ENCODE data around the gene SLC25A13. TPM values are rescaled to one million over a fixed set of nuclear protein-coding genes. Genes with fewer than 3 reads are reported as not detected.

The SLC25A13 gene
- total and polyA plus RNA-seq, 2 of the 13 experiments (the other 11 are each of a cell fraction or from before 2014, with no cell fraction given), result 36.2 to 84.9 TPM

DNA sequence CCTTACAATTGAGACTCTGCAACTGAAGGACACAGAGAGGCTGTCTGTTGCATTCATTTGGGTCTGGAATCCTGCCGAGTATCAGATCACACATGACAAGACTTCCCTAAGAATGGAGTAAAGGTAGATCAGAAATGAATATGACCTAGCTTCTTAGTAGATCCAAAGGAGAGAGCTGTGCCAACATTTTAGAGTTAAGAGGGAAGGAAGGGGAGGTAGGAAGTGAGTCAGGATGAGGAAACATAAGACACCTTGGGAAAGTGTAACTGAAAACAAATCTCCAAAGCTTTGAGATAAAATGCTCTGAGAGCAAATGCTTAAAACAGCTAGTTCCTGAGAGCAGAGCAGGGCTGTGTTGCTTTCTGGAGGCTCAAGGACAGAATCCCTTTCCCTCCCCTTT lies 6.1 kb upstream of the SLC25A13 start:
- H3K9me3 ChIP-seq (ENCODE audit: low read length), result no peaks in the 10 kb centered on the region
- peaks cover 34% of the 10 kb centered on the region for H3K4me1 ChIP-seq (ENCODE audit: insufficient read depth, low read length)
- FAIRE-seq (no peak), ATAC-seq (no peak; the same call in 2 of the 3 replicates), DNase-seq (ENCODE audit: low spot score) (no peak)
- H2AFZ ChIP-seq (ENCODE audit: low read length), result no peak overlapping the region
- TF ChIP-seq ZMYM2 (CRISPR knock-in tag; IDR thresholded peaks at IDR 0.05) (no peak), WIZ (CRISPR knock-in tag; IDR thresholded peaks at IDR 0.05) (no peak)
- TF ChIP-seq, protein P1, sequence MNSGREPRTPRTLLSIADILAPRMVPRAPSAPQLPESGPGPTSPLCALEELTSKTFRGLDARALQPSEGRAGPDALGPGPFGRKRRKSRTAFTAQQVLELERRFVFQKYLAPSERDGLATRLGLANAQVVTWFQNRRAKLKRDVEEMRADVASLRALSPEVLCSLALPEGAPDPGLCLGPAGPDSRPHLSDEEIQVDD (CRISPR knock-in tag; IDR thresholded peaks at IDR 0.05; ENCODE audit: borderline replicate concordance), result no peak
- no peak overlapping the region for H3K4me3 ChIP-seq (replicated peaks in 1 of 3; ENCODE audit: insufficient read depth in 1 of 3, low read depth in 2 of 3, low read length in 3 of 3)
- H3K9ac ChIP-seq (ENCODE audit: insufficient read depth, low read depth, low read length), result no peak overlapping the region
- H3K27ac ChIP-seq (ENCODE audit: extremely low read length, insufficient read depth, low read length), result no peak overlapping the region
- CTCF ChIA-PET (ENCODE audit: low intra/inter-chr PET ratio, low total read pairs), result no interaction called here
- no peaks in the 10 kb centered on the region for H3K36me3 ChIP-seq (replicated peaks in 1 of 2; ENCODE audit: control insufficient read depth in 1 of 2, insufficient read depth in 2 of 2, low read length in 2 of 2)
- H3K79me2 ChIP-seq (ENCODE audit: insufficient read depth, low read length), result no peaks in the 10 kb centered on the region
- 0% methylated on average over 1 of the region's 1 CpG for WGBS (ENCODE audit: low lambda C conversion rate)
- no peaks in the 10 kb centered on the region for H4K20me1 ChIP-seq (ENCODE audit: insufficient read depth, low read length)
- intact Hi-C loops (cut with micrococcal nuclease; ENCODE audit: unreplicated experiment), result loop anchor here (10.0 kb wide), 1 partner anchor 217 kb away; no protein-coding TSS in a partner anchor
- POLR2A ChIA-PET, result no interaction called here
- peak overlapping the region; percentile 64 for H3K4me2 ChIP-seq (ENCODE audit: low read depth, low read length)
- BruUV-seq (replicated peaks), result no TSS peak
- H3K27me3 ChIP-seq (ENCODE audit: control insufficient read depth in 1 of 2, insufficient read depth in 2 of 2, low read length in 2 of 2), result no peaks in the 10 kb centered on the region
- in situ Hi-C loops (cut with HindIII; ENCODE audit: extremely low pct_ligation_motif_present, low pct_unique_long_range_greater_than_20kb), result no loop called here

DNA sequence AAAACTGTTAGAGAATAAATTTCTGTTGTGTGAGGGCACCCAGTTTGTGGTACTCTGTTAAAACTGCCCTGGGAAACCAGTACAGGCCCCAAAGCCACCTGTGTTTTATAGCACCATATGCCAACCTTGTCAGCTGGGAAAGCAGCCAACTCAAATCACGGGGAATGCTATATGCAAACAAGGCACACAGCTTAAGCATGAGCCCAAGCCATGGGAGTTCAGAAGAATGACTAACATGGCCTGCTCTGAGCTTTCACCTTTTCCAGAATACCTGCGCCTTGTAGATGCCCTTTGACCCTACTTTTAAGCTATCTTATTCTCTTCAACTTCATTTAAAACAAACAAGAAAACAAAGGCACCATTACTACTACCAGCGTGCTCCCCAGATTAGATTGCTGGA lies 5.5 kb upstream of the SLC25A13 start:
- H3K4me1 ChIP-seq (ENCODE audit: insufficient read depth, low read length), result peaks cover 40% of the 10 kb centered on the region
- ChIA-PET CTCF (ENCODE audit: low intra/inter-chr PET ratio, low total read pairs) (no interaction called here), POLR2A (no interaction called here)
- no TSS peak for BruUV-seq (replicated peaks)
- no peaks in the 10 kb centered on the region for H3K36me3 ChIP-seq (replicated peaks in 1 of 2; ENCODE audit: control insufficient read depth in 1 of 2, insufficient read depth in 2 of 2, low read length in 2 of 2)
- no peaks in the 10 kb centered on the region for H3K9me3 ChIP-seq (ENCODE audit: low read length)
- 0% methylated on average over 3 of the region's 3 CpGs for WGBS (ENCODE audit: low lambda C conversion rate)
- no peaks in the 10 kb centered on the region for H3K27me3 ChIP-seq (ENCODE audit: control insufficient read depth in 1 of 2, insufficient read depth in 2 of 2, low read length in 2 of 2)
- no peak overlapping the region for H2AFZ ChIP-seq (ENCODE audit: low read length)
- no peak overlapping the region for H3K4me3 ChIP-seq (replicated peaks in 1 of 3; ENCODE audit: insufficient read depth in 1 of 3, low read depth in 2 of 3, low read length in 3 of 3)
- no peak overlapping the region for H3K9ac ChIP-seq (ENCODE audit: insufficient read depth, low read depth, low read length)
- intact Hi-C loops (cut with micrococcal nuclease; ENCODE audit: unreplicated experiment) (loop anchor here (10.0 kb wide), 1 partner anchor 217 kb away; no protein-coding TSS in a partner anchor), in situ Hi-C loops (cut with HindIII; ENCODE audit: extremely low pct_ligation_motif_present, low pct_unique_long_range_greater_than_20kb) (no loop called here)
- DNase-seq (ENCODE audit: low spot score), result peak; percentile 74
- no peaks in the 10 kb centered on the region for H3K79me2 ChIP-seq (ENCODE audit: insufficient read depth, low read length)
- peak overlapping the region; percentile 64 for H3K4me2 ChIP-seq (ENCODE audit: low read depth, low read length)
- peak; percentile 39 for FAIRE-seq
- no peaks in the 10 kb centered on the region for H4K20me1 ChIP-seq (ENCODE audit: insufficient read depth, low read length)
- ATAC-seq, result peak; percentile 86
- no peak overlapping the region for H3K27ac ChIP-seq (ENCODE audit: extremely low read length, insufficient read depth, low read length)
- TF ChIP-seq ZSCAN20 (CRISPR knock-in tag; IDR thresholded peaks at IDR 0.05; ENCODE audit: borderline replicate concordance), result no peak
- TF ChIP-seq NR2F6 (IDR thresholded peaks at IDR 0.05), result peak; percentile 82
- TF ChIP-seq NR2F6 (CRISPR knock-in tag; IDR thresholded peaks at IDR 0.05), result peak; percentile 58
- peak; percentile 74; the same call in 1 of the 2 replicates for TF ChIP-seq ZNF644 (CRISPR knock-in tag; IDR thresholded peaks at IDR 0.05; ENCODE audit: low read depth)
- TF ChIP-seq, protein P2, sequence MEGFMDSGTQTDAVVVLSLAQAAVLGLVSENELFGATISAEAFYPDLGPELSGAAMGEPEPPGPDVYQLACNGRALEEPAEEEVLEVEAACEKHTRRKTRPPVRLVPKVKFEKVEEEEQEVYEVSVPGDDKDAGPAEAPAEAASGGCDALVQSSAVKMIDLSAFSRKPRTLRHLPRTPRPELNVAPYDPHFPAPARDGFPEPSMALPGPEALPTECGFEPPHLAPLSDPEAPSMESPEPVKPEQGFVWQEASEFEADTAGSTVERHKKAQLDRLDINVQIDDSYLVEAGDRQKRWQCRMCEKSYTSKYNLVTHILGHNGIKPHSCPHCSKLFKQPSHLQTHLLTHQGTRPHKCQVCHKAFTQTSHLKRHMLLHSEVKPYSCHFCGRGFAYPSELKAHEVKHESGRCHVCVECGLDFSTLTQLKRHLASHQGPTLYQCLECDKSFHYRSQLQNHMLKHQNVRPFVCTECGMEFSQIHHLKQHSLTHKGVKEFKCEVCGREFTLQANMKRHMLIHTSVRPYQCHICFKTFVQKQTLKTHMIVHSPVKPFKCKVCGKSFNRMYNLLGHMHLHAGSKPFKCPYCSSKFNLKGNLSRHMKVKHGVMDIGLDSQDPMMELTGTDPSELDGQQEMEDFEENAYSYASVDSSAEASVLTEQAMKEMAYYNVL (CRISPR knock-in tag; IDR thresholded peaks at IDR 0.05; ENCODE audit: borderline replicate concordance), result no peak
- no peak for TF ChIP-seq ZFP62 (CRISPR knock-in tag; IDR thresholded peaks at IDR 0.05)
- TF ChIP-seq NR2F2 (IDR thresholded peaks at IDR 0.05; ENCODE audit: borderline replicate concordance, low read depth), result peak; percentile 75
- TF ChIP-seq ZNF839 (CRISPR knock-in tag; IDR thresholded peaks at IDR 0.05; ENCODE audit: borderline replicate concordance), result no peak
- peak; percentile 63 for TF ChIP-seq GATAD2A (CRISPR knock-in tag; IDR thresholded peaks at IDR 0.05)
- peak; percentile 76 for TF ChIP-seq FOXA3 (CRISPR knock-in tag; IDR thresholded peaks at IDR 0.05)
- no peak for TF ChIP-seq ZNF296 (CRISPR knock-in tag; conservative IDR thresholded peaks at IDR 0.05)
- 0 out of 2 replicates have a peak, but pooled peaks have one; percentile 19 for TF ChIP-seq KDM6A (CRISPR knock-in tag; IDR thresholded peaks at IDR 0.05; ENCODE audit: low read depth)
- peak; percentile 79 for TF ChIP-seq FOSL2 (CRISPR knock-in tag; IDR thresholded peaks at IDR 0.05)
- TF ChIP-seq, protein P3, sequence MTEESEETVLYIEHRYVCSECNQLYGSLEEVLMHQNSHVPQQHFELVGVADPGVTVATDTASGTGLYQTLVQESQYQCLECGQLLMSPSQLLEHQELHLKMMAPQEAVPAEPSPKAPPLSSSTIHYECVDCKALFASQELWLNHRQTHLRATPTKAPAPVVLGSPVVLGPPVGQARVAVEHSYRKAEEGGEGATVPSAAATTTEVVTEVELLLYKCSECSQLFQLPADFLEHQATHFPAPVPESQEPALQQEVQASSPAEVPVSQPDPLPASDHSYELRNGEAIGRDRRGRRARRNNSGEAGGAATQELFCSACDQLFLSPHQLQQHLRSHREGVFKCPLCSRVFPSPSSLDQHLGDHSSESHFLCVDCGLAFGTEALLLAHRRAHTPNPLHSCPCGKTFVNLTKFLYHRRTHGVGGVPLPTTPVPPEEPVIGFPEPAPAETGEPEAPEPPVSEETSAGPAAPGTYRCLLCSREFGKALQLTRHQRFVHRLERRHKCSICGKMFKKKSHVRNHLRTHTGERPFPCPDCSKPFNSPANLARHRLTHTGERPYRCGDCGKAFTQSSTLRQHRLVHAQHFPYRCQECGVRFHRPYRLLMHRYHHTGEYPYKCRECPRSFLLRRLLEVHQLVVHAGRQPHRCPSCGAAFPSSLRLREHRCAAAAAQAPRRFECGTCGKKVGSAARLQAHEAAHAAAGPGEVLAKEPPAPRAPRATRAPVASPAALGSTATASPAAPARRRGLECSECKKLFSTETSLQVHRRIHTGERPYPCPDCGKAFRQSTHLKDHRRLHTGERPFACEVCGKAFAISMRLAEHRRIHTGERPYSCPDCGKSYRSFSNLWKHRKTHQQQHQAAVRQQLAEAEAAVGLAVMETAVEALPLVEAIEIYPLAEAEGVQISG (CRISPR knock-in tag; IDR thresholded peaks at IDR 0.05), result no peak
